Keratinocyte (primary cell): Measurements from ENCODE around the gene LMO7. TPM values are rescaled to one million over a fixed set of nuclear protein-coding genes. Genes with fewer than 3 reads are reported as not detected.

Source experiments
- DNase-seq: peaks from one replicate; pipeline ENCODE4 v3.0.0-alpha.2; 2011; ENCODE audit warnings: low read depth, missing footprints, low spot score
- FAIRE-seq: peaks from 2 replicates; lab custom pipeline; 2011; peaks lifted over from hg19 to GRCh38; lab: Jason Lieb, UNC
- H2AFZ ChIP-seq: 2 replicates; pipeline ENCODE4 v1.6.0; 2012; ENCODE audit warnings: low read length, control low read depth, inconsistent platforms; ENCODE audit not compliant: control insufficient read depth
- H3K27ac ChIP-seq: 2 replicates; pipeline ENCODE4 v1.5.1; 2011; ENCODE audit warnings: low read length; ENCODE audit not compliant: control insufficient read depth, insufficient read depth
- H3K27me3 ChIP-seq: 3 replicates; pipeline ENCODE4 v1.6.0; 2011; ENCODE audit warnings: low read length; ENCODE audit not compliant: control insufficient read depth, insufficient read depth; ENCODE audit errors: extremely low read depth
- H3K36me3 ChIP-seq, 2 experiments: 2 replicates in 1 of 2; 3 replicates in 1 of 2; pipeline ENCODE4 v1.5.1; 2011; ENCODE audit warnings: low read length in 2 of 2, mild to moderate bottlenecking in 1 of 2; ENCODE audit not compliant: control insufficient read depth in 2 of 2, insufficient read depth in 2 of 2; ENCODE audit errors: extremely low read depth in 1 of 2
- H3K4me1 ChIP-seq: 3 replicates; pipeline ENCODE4 v1.5.1; 2011; ENCODE audit warnings: low read length; ENCODE audit not compliant: control insufficient read depth, insufficient read depth; ENCODE audit errors: extremely low read depth
- H3K4me2 ChIP-seq: 3 replicates; pipeline ENCODE4 v1.6.0; 2011; ENCODE audit warnings: low read depth, low read length; ENCODE audit not compliant: control insufficient read depth, insufficient read depth; ENCODE audit errors: extremely low read depth
- H3K4me3 ChIP-seq, 3 experiments: fragments of 200-600 bp in 1 of 3; sonication (generic) in 1 of 3; 2 replicates in 2 of 3; 3 replicates in 1 of 3; pipeline ENCODE4 v1.5.1; 2011 to 2016; ENCODE audit warnings: low read length in 3 of 3, mild to moderate bottlenecking in 3 of 3, control low read depth in 2 of 3, inconsistent platforms in 1 of 3, low read depth in 1 of 3, mixed read lengths in 1 of 3, mixed run types in 1 of 3, moderate library complexity in 1 of 3; ENCODE audit not compliant: control insufficient read depth in 2 of 3, insufficient read depth in 2 of 3; ENCODE audit errors: extremely low read depth in 1 of 3
- H3K79me2 ChIP-seq: 2 replicates; pipeline ENCODE4 v1.6.0; 2012; ENCODE audit warnings: low read length; ENCODE audit not compliant: control insufficient read depth, insufficient read depth
- H3K9ac ChIP-seq: 3 replicates; pipeline ENCODE4 v1.6.0; 2011; ENCODE audit warnings: low read length; ENCODE audit not compliant: control insufficient read depth, insufficient read depth; ENCODE audit errors: extremely low read depth
- H3K9me1 ChIP-seq: 3 replicates; pipeline ENCODE4 v1.6.0; 2011; ENCODE audit warnings: low read length; ENCODE audit not compliant: control insufficient read depth, insufficient read depth; ENCODE audit errors: extremely low read depth
- H3K9me3 ChIP-seq: 2 replicates; pipeline ENCODE4 v1.5.1; 2012; ENCODE audit warnings: low read depth, low read length; ENCODE audit not compliant: control insufficient read depth
- H4K20me1 ChIP-seq: 3 replicates; pipeline ENCODE4 v1.6.0; 2011; ENCODE audit warnings: low read length; ENCODE audit not compliant: control insufficient read depth, insufficient read depth; ENCODE audit errors: extremely low read depth
- EZH2 ChIP-seq: IDR thresholded peaks from one replicate; pipeline ENCODE4 v1.6.1; 2012; ENCODE audit warnings: inconsistent platforms, mild to moderate bottlenecking, low read length, moderate library complexity
- dilution Hi-C: fragments of 300-500 bp; cut with MboI; formaldehyde crosslinking; loops from one replicate; pipeline ENCODE4 v1.7.0; 2020; ENCODE audit warnings: low sequenced_read_pairs; ENCODE audit not compliant: extremely low pct_ligation_motif_present
- polyA plus RNA-seq, 5 experiments: library from polyadenylated mRNA; depleted of rRNA in 3 of 5; stranded (reverse) in 3 of 5; stranded (forward) in 1 of 5; unstranded in 1 of 5; fragments of >200 nt; gene quantifications; 1 replicate in 1 of 5; 2 replicates in 3 of 5; 3 replicates in 1 of 5; pipeline versions ENCODE4 v1.2.1 to v1.2.3, GENCODE V29; 2011 to 2012; ENCODE audit warnings: missing spikeins in 2 of 5, low read depth in 1 of 5, low replicate concordance in 1 of 5
- TF ChIP-seq, protein P1 (sequence below), 3 experiments: IDR thresholded peaks in 1 of 3; conservative IDR thresholded peaks in 1 of 3; optimal IDR thresholded peaks in 1 of 3; 2 replicates in 2 of 3; 3 replicates in 1 of 3; pipeline versions ENCODE3 to v1.5.1; 2011; ENCODE audit warnings: low read length in 3 of 3, mild to moderate bottlenecking in 3 of 3, moderate library complexity in 2 of 3, control low read depth in 1 of 3, inconsistent platforms in 1 of 3; ENCODE audit not compliant: insufficient read depth in 2 of 3; ENCODE audit errors: extremely low read depth in 1 of 3

LMO7 gene
- polyA plus RNA-seq, 1 donor (not counting 4 experiments of a cell fraction or from before 2014, with no cell fraction given): 8.9 TPM

DNA sequence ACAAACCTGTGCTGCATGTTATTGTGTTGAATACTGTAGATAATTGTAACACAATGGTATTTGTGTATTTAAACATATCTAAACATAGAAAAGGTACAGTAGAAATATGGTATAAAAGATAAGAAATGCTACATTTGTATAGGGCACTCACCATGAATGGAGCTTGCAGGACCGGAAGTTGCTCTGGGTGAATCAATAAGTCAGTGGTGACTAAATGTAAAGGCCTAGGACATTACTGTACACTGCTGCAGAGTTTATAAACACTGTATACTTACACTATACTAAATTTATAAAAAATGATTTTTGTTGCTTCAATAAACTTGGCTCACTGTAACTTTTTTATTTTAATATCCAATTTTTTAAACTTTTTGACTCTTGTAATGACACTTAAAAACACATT lies 34.4 kb downstream of the LMO7 start:
- Histone ChIP-seq H3K79me2 (no peaks in the 10 kb centered on the region), H3K36me3 (no peaks in the 10 kb centered on the region), H3K27ac (no peak overlapping the region)

DNA sequence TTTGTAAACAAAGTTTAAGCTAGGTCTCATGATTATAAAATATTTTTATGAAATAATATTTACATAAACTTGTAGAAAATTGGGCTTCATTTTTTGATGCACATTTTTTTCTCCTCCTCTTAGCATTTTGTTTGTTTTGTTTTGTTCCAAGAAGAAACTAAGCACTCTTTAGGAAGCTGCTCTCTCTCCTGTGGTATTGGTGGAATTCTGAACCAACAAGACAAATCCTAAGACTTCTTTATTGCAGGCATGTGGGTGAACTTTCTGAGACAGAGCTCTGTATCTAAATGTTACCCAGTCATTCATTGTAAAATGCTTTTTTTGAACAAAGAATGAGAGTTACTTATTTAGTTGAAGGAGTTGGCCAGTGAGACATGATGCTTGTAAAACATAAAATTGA lies 39.3 kb downstream of the LMO7 start:
- no peaks in the 10 kb centered on the region for H3K9me1 ChIP-seq
- H3K4me2 ChIP-seq: no peak overlapping the region
- no peaks in the 10 kb centered on the region for H3K27me3 ChIP-seq
- DNase-seq (no peak), FAIRE-seq (no peak)
- H3K27ac ChIP-seq: no peak overlapping the region
- dilution Hi-C loops: no loop called here
- no peak overlapping the region for H3K4me3 ChIP-seq
- TF ChIP-seq, protein P1, sequence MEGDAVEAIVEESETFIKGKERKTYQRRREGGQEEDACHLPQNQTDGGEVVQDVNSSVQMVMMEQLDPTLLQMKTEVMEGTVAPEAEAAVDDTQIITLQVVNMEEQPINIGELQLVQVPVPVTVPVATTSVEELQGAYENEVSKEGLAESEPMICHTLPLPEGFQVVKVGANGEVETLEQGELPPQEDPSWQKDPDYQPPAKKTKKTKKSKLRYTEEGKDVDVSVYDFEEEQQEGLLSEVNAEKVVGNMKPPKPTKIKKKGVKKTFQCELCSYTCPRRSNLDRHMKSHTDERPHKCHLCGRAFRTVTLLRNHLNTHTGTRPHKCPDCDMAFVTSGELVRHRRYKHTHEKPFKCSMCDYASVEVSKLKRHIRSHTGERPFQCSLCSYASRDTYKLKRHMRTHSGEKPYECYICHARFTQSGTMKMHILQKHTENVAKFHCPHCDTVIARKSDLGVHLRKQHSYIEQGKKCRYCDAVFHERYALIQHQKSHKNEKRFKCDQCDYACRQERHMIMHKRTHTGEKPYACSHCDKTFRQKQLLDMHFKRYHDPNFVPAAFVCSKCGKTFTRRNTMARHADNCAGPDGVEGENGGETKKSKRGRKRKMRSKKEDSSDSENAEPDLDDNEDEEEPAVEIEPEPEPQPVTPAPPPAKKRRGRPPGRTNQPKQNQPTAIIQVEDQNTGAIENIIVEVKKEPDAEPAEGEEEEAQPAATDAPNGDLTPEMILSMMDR (optimal IDR thresholded peaks at IDR 0.05 in 1 of 3, IDR thresholded peaks at IDR 0.05 in 1 of 3, conservative IDR thresholded peaks at IDR 0.05 in 1 of 3; ENCODE audit: extremely low read depth in 1 of 3, insufficient read depth in 2 of 3, low read length in 3 of 3): no peak
- TF ChIP-seq EZH2: no peak
- H3K9me3 ChIP-seq: no peaks in the 10 kb centered on the region
- H4K20me1 ChIP-seq: no peaks in the 10 kb centered on the region
- no peaks in the 10 kb centered on the region for H3K79me2 ChIP-seq
- no peak overlapping the region for H3K9ac ChIP-seq
- no peak overlapping the region for H2AFZ ChIP-seq
- H3K4me1 ChIP-seq: no peaks in the 10 kb centered on the region
- no peaks in the 10 kb centered on the region for H3K36me3 ChIP-seq

More for the DNA sequence above, 34.4 kb downstream of the LMO7 start:
- no peak for FAIRE-seq
- Histone ChIP-seq H3K4me1 (peaks cover 14% of the 10 kb centered on the region), H3K9ac (no peak overlapping the region), H3K9me3 (no peaks in the 10 kb centered on the region), H3K4me3 (no peak overlapping the region), H2AFZ (no peak overlapping the region), H3K27me3 (no peaks in the 10 kb centered on the region), H4K20me1 (no peaks in the 10 kb centered on the region), H3K4me2 (no peak overlapping the region), H3K9me1 (no peaks in the 10 kb centered on the region)
- no peak for TF ChIP-seq EZH2
- TF ChIP-seq, protein P1 (optimal IDR thresholded peaks at IDR 0.05 in 1 of 3, IDR thresholded peaks at IDR 0.05 in 1 of 3, conservative IDR thresholded peaks at IDR 0.05 in 1 of 3; ENCODE audit: extremely low read depth in 1 of 3, insufficient read depth in 2 of 3, low read length in 3 of 3): no peak
- no peak for DNase-seq
- dilution Hi-C loops: no loop called here
